K562 (cell line): ENCODE data around the gene PRXL2B.

Experiments used
- CC2D1A ChIP-seq: fragments of 450-650 bp; IDR thresholded peaks from 2 replicates; pipeline ENCODE4 v1.6.1; 2017; ENCODE audit warnings: mild to moderate bottlenecking
- E2F8 ChIP-seq: fragments of 450-650 bp; IDR thresholded peaks from 2 replicates; pipeline ENCODE4 v1.7.1; 2018; ENCODE audit warnings: mild to moderate bottlenecking, low read depth; ENCODE audit not compliant: partially characterized antibody
- EP300 ChIP-seq: IDR thresholded peaks from 2 replicates; pipeline ENCODE4 v1.6.1; 2012; ENCODE audit warnings: low read length, improper control_type of control experiment
- FOXA1 ChIP-seq: fragments of 450-650 bp; IDR thresholded peaks from 2 replicates; pipeline ENCODE4 v1.6.1; 2016; ENCODE audit warnings: mild to moderate bottlenecking, borderline replicate concordance
- KLF1 ChIP-seq: fragments of 450-650 bp; IDR thresholded peaks from 2 replicates; pipeline ENCODE4 v1.6.1; 2016; ENCODE audit warnings: missing genetic modification characterization, missing compliant biosample characterization
- MBD2 ChIP-seq: sonication (generic); IDR thresholded peaks from 2 replicates; pipeline ENCODE4 v1.6.1; 2016; ENCODE audit warnings: low read depth, borderline replicate concordance
- MYC ChIP-seq, 2 experiments: fragments of 250-450 bp in 1 of 2; sonication (Bioruptor Pico) in 1 of 2; IDR thresholded peaks; 2 replicates each; pipeline versions ENCODE4 v1.5.1 to v1.6.1; 2012 to 2021; ENCODE audit warnings: low read depth in 2 of 2, borderline replicate concordance in 1 of 2, improper control_type of control experiment in 1 of 2, low read length in 1 of 2, mild to moderate bottlenecking in 1 of 2, moderate library complexity in 1 of 2
- PATZ1 ChIP-seq: fragments of 250-450 bp; sonication (Bioruptor Pico); IDR thresholded peaks from 2 replicates; pipeline ENCODE4 v1.5.0; 2020; ENCODE audit warnings: mild to moderate bottlenecking, borderline replicate concordance
- POLR2AphosphoS5 ChIP-seq: IDR thresholded peaks from 2 replicates; pipeline ENCODE4 v1.6.1; 2011; ENCODE audit warnings: mild to moderate bottlenecking, low read depth, low read length, moderate library complexity; ENCODE audit not compliant: control insufficient read depth, insufficient read depth
- SRSF1 ChIP-seq: fragments of 200-400 bp; formaldehyde crosslinking; IDR thresholded peaks from 2 replicates; pipeline ENCODE4 v1.6.1; 2017; ENCODE audit warnings: mild to moderate bottlenecking, low read depth, low read length, moderate library complexity
- TF ChIP-seq, protein P1 (sequence below): fragments of 250-450 bp; sonication (Bioruptor Pico); IDR thresholded peaks from 2 replicates; pipeline ENCODE4 v1.4.0; 2020; ENCODE audit warnings: borderline replicate concordance
- TF ChIP-seq, protein P2 (sequence below), 3 experiments: IDR thresholded peaks in 2 of 3; conservative IDR thresholded peaks in 1 of 3; 2 replicates each; pipeline ENCODE4 v1.5.1; 2011 to 2012; ENCODE audit warnings: low read length in 3 of 3, mild to moderate bottlenecking in 3 of 3, control low read depth in 2 of 3, improper control_type of control experiment in 1 of 3, inconsistent platforms in 1 of 3, low read depth in 1 of 3, mixed read lengths in 1 of 3, moderate library complexity in 1 of 3; ENCODE audit not compliant: insufficient read depth in 2 of 3
- TF ChIP-seq, protein P3 (sequence below): fragments of 450-650 bp; IDR thresholded peaks from 2 replicates; pipeline ENCODE4 v1.6.1; 2016; ENCODE audit warnings: missing biosample characterization, missing genetic modification characterization

DNA sequence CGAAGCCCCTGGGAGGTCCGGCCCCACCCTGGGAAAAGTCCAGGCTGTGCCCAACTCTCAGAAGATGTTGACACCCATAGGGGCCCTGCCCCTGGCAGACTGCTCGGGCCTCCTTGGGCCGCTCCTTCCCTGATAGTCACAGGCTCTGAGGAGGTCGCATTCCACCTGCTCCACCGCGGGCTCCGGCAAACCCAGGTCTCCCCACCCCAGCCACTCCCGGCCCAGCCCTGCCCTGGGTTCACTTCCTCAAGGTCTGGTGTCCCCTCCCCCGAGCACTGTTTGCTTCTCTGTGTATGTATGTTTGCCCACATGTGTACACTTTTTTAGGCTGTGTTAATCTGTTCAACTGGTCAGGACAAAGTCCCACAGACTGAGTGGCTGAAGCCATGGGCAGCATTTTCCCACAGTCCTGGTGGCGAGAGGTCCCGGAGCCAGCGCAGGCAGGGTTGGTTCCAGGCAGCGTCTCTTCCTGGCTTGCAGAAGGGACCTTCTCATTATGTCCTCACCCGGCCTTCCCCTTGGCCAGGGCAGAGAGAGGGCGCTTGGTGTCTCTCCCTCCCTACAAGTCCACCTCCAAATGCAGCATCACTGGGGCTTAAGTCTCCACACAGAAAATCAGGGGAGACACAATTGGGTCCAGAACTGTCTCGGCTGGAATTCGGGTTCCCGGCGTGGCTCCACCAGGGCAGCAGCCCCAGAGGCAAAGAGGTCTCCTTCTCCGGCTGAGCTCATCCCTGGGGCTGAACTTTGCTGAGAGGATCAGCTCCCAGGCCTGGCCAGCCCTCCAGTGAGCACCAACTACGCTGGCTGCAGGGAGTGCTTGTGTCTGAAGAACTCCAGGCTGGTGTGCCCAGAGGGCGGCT, 10.5 kb upstream of the PRXL2B start:
- no peak for TF ChIP-seq POLR2AphosphoS5
- TF ChIP-seq, protein P1, sequence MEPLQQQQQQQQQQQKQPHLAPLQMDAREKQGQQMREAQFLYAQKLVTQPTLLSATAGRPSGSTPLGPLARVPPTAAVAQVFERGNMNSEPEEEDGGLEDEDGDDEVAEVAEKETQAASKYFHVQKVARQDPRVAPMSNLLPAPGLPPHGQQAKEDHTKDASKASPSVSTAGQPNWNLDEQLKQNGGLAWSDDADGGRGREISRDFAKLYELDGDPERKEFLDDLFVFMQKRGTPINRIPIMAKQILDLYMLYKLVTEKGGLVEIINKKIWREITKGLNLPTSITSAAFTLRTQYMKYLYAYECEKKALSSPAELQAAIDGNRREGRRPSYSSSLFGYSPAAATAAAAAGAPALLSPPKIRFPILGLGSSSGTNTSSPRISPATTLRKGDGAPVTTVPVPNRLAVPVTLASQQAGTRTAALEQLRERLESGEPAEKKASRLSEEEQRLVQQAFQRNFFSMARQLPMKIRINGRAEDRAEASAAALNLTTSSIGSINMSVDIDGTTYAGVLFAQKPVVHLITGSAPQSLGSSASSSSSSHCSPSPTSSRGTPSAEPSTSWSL = no peak
- no peak for TF ChIP-seq KLF1 (tag)
- no peak for TF ChIP-seq SRSF1
- TF ChIP-seq CC2D1A = no peak
- no peak for TF ChIP-seq PATZ1
- TF ChIP-seq, protein P2, sequence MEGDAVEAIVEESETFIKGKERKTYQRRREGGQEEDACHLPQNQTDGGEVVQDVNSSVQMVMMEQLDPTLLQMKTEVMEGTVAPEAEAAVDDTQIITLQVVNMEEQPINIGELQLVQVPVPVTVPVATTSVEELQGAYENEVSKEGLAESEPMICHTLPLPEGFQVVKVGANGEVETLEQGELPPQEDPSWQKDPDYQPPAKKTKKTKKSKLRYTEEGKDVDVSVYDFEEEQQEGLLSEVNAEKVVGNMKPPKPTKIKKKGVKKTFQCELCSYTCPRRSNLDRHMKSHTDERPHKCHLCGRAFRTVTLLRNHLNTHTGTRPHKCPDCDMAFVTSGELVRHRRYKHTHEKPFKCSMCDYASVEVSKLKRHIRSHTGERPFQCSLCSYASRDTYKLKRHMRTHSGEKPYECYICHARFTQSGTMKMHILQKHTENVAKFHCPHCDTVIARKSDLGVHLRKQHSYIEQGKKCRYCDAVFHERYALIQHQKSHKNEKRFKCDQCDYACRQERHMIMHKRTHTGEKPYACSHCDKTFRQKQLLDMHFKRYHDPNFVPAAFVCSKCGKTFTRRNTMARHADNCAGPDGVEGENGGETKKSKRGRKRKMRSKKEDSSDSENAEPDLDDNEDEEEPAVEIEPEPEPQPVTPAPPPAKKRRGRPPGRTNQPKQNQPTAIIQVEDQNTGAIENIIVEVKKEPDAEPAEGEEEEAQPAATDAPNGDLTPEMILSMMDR (IDR thresholded peaks at IDR 0.05 in 2 of 3, conservative IDR thresholded peaks at IDR 0.05 in 1 of 3; ENCODE audit: insufficient read depth in 2 of 3, low read depth in 1 of 3, low read length in 3 of 3) = no peak
- TF ChIP-seq MYC (IDR thresholded peaks at IDR 0.05; ENCODE audit: low read depth, low read length) = no peak
- no peak for TF ChIP-seq MYC (CRISPR knock-in tag; IDR thresholded peaks at IDR 0.05; ENCODE audit: borderline replicate concordance, low read depth)
- TF ChIP-seq, protein P3, sequence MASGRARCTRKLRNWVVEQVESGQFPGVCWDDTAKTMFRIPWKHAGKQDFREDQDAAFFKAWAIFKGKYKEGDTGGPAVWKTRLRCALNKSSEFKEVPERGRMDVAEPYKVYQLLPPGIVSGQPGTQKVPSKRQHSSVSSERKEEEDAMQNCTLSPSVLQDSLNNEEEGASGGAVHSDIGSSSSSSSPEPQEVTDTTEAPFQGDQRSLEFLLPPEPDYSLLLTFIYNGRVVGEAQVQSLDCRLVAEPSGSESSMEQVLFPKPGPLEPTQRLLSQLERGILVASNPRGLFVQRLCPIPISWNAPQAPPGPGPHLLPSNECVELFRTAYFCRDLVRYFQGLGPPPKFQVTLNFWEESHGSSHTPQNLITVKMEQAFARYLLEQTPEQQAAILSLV (tag) = no peak
- TF ChIP-seq EP300 = no peak
- TF ChIP-seq E2F8 = no peak
- no peak for TF ChIP-seq MBD2
- no peak for TF ChIP-seq FOXA1
